Frontal cortex (tissue), 4 donors: Measurements from ENCODE around the gene DCAKD. TPM values are rescaled to one million over a fixed set of nuclear protein-coding genes. Genes with fewer than 3 reads are reported as not detected.

Experiments used
- DNase-seq, 2 donors: peaks; one replicate each; pipeline ENCODE4 v3.0.0; 2012; ENCODE audit warnings: low spot score in 2 of 2
- FAIRE-seq: peaks from 2 replicates; lab custom pipeline; 2012; peaks lifted over from hg19 to GRCh38; lab: Jason Lieb, UNC
- small RNA-seq: library from RNA; depleted of rRNA; stranded (forward); fragments of <200 nt; gene quantifications from one replicate; pipeline ENCODE3, GENCODE V24; 2014
- total RNA-seq: library from RNA; depleted of rRNA; stranded (reverse); fragments of >200 nt; gene quantifications from one replicate; pipeline ENCODE4 v1.2.3, GENCODE V29; 2014
- donor health status: control.
- donor health status: control.
- donor health status: control.

Gene DCAKD
- total RNA-seq, 1 donor from 2014 or later = 48.5 TPM

GRCh38 chr17:44979426-44979995, 71.9 kb downstream of the DCAKD start:
- DNase-seq = no peak
- FAIRE-seq = no peak

GRCh38 chr17:44978807-44979206, 72.6 kb downstream of the DCAKD start:
- DNase-seq = no peak
- no peak for FAIRE-seq

- no peak for DNase-seq
- no peak for FAIRE-seq
Observed at GRCh38 chr17:44977814-44978550, 73.5 kb downstream of the DCAKD start.

- FAIRE-seq = no peak
- no peak for DNase-seq
Observed at GRCh38 chr17:44977065-44977464, 74.4 kb downstream of the DCAKD start.

- no peak for FAIRE-seq
- DNase-seq = no peak
Observed at GRCh38 chr17:44976206-44976605, 75.2 kb downstream of the DCAKD start.

Small RNAs within 50 kb of the gene (small RNA-seq; reads per million reads assigned to genes)
- gene AC015936.2 (not detected), gene RF00019 (not detected)

Other genes with a start within 250 kb of the DCAKD start
- gene GJC1, start 221.3 kb downstream of the DCAKD start, total RNA-seq = 76.2 TPM
- 3.7 TPM for gene HIGD1B, start 203.7 kb downstream of the DCAKD start, total RNA-seq
- gene EFTUD2, start 152.2 kb downstream of the DCAKD start, total RNA-seq = 111 TPM
- gene GFAP, start 136.1 kb downstream of the DCAKD start, total RNA-seq = 155 TPM
- gene KIF18B, start 103.9 kb downstream of the DCAKD start, total RNA-seq = 0.41 TPM
- gene C1QL1, start 83.3 kb downstream of the DCAKD start, total RNA-seq = 1.2 TPM
- 29.3 TPM for gene NMT1, start 9.7 kb upstream of the DCAKD start, total RNA-seq
- gene PLCD3, start 80.9 kb upstream of the DCAKD start, total RNA-seq = 0.82 TPM
- 2.4 TPM for gene ACBD4, start 84.1 kb upstream of the DCAKD start, total RNA-seq
- gene HEXIM1, start 96.8 kb upstream of the DCAKD start, total RNA-seq = 8.6 TPM
- 8.2 TPM for gene HEXIM2, start 110.2 kb upstream of the DCAKD start, total RNA-seq
- 4.1 TPM for gene FMNL1, start 170.3 kb upstream of the DCAKD start, total RNA-seq
- not detected for gene SPATA32, start 210.5 kb upstream of the DCAKD start, total RNA-seq